Activated T-helper 2 cell treated with anti-CD3 and anti-CD28 coated beads, Interferon-gamma antibody, Interleukin-2, Interleukin-4, amounts not matched to agents 10 μg/mL and 5 μg/mL and 100 μg/mL, durations not matched to agents 14 hours and 24 hours and 36 hours (primary cell): Measurements from ENCODE around the gene PPP2R5B. TPM values are rescaled to one million over a fixed set of nuclear protein-coding genes. Genes with fewer than 3 reads are reported as not detected.

Experiments used
- DNase-seq: peaks from one replicate; pipeline ENCODE4 v3.0.0; 2021; ENCODE audit warnings: low spot score
- H3K27ac Mint-ChIP-seq: one replicate; pipeline ENCODE4 v1.8.0; 2021; ENCODE audit warnings: mixed read lengths
- H3K27me3 Mint-ChIP-seq: one replicate; pipeline ENCODE4 v1.8.0; 2021; ENCODE audit warnings: low read depth, mixed read lengths
- H3K36me3 Mint-ChIP-seq: one replicate; pipeline ENCODE4 v1.8.0; 2021; ENCODE audit warnings: low read depth, mixed read lengths
- H3K4me1 Mint-ChIP-seq: one replicate; pipeline ENCODE4 v1.8.0; 2021; ENCODE audit warnings: low read depth, mixed read lengths
- H3K4me3 Mint-ChIP-seq: one replicate; pipeline ENCODE4 v1.8.0; 2021; ENCODE audit warnings: low read depth, mild to moderate bottlenecking, moderate library complexity, mixed read lengths
- H3K9me3 Mint-ChIP-seq: one replicate; pipeline ENCODE4 v1.8.0; 2021; ENCODE audit warnings: mixed read lengths
- intact Hi-C: fragments of 100-400 bp; cut with micrococcal nuclease; formaldehyde crosslinking; loops from one replicate; pipeline ENCODE4 v1.15.1; 2023
- total RNA-seq: library from RNA; stranded (reverse); gene quantifications from 2 replicates; pipeline ENCODE4 v1.2.3, GENCODE V29; 2022

The PPP2R5B gene
- total RNA-seq, 1 donor from 2014 or later, result 13.6 TPM

DNA sequence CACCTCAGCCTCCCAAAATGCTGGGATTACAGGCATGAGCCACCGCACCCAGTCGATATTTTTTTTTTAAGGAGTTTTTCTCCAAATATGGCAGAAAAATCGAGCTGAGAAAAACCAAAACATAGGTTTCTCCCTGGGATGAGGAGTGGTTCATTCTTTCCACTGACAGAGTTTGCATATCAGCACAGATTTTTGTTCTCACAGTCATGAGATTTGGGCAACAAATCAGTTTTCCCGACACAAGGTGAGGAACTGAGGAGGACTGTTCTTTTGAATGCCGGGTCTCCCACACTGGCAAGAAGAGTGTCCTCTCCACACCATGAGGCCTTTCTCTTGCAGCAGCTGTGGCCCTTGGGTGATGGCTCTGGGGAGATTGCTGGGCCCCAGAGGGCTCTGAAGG, 42.2 kb upstream of the PPP2R5B start:
- Mint-ChIP-seq H3K4me1 (peaks cover 43% of the 10 kb centered on the region), H3K9me3 (no peaks in the 10 kb centered on the region), H3K4me3 (no peak overlapping the region), H3K27ac (no peak overlapping the region), H3K27me3 (no peaks in the 10 kb centered on the region), H3K36me3 (peaks cover 4% of the 10 kb centered on the region)
- intact Hi-C loops, result no loop called here
- no peak for DNase-seq

DNA sequence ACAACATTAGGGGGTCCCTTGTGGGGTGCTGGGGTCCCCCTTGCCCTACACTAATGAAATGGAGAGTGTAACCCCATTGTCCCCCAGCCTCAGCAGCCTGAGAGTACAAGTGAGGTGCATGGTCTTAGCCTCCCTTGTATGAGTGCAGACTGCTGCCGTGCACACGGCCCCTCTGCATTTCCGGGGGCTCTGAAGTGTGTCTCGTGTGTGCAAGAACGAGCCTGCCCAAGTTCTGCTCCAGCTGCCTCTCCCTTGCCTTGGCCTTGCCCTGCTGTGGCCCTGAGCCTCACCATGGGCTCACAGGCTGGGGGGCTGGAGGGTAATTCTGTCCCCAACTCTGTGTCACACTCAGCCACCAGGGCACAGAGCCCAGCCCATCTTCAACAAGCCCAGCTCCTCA, 40.9 kb upstream of the PPP2R5B start:
- no peak for DNase-seq
- H3K36me3 Mint-ChIP-seq, result no peaks in the 10 kb centered on the region
- intact Hi-C loops, result no loop called here
- no peaks in the 10 kb centered on the region for H3K9me3 Mint-ChIP-seq
- H3K27ac Mint-ChIP-seq, result no peak overlapping the region
- peaks cover 48% of the 10 kb centered on the region for H3K4me1 Mint-ChIP-seq
- no peaks in the 10 kb centered on the region for H3K27me3 Mint-ChIP-seq
- H3K4me3 Mint-ChIP-seq, result no peak overlapping the region

DNA sequence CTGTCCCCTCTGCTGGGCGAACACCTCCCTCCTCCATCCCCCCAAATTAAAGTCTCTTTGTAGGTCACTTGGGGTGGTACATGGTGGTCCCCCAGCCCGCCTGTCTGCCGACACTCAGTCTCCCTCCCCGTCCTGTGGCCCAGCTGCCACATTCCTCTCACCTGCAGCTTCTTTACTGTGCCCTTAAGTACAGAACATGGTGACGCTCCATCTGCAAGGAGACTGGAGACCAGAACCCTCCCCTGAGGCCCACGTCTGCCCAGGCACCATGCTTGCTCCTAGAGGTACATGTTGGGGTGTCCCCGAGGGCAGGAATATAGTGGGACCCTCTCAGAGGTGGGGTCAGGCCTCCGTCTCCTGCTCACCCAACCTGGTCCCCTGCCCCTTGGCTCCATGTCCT, 40.5 kb upstream of the PPP2R5B start:
- Mint-ChIP-seq H3K27ac (no peak overlapping the region), H3K27me3 (no peaks in the 10 kb centered on the region), H3K36me3 (no peaks in the 10 kb centered on the region), H3K4me1 (peaks cover 48% of the 10 kb centered on the region), H3K9me3 (no peaks in the 10 kb centered on the region), H3K4me3 (no peak overlapping the region)
- DNase-seq, result no peak
- intact Hi-C loops, result no loop called here

DNA sequence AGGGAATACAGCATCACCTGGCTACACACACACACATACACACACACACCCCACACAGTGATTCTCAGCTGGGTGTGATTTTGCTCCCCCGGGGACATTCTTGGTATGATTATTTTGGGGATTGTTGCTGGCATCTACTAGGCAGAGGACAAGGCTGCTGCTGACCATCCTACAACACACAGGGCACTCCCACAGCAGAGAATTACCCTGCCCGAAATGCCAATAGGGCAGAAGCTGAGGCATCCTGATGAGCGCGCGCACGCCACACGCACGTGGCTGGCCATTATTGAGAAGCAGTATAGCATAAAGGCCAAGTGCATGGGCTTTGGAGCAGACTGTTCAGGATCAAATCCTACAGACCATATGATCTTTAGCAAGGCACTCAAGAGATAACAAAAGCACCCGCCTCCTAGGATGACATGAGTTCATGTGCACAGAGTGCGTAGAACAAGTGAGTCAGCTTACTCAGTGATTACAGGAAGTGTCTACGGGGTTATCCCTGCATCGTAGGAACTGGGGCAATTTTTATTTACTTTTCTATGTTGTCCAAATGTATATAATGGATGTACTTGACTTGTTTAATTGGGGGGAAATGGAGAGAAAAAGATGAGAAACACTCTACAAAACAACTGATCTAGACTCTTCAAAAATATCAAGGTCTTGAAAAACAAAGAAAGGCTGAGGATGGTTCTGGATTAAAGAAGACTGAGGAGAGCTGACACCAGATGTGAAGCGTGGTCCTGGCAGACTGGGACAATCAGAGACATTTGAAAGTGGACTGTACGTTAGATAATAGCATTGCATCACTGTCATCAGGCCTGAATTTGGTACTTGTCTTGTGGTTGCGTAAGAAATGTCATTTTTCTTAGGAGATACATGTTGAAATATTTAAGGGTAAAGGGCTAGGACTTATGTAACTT, 38.9 kb upstream of the PPP2R5B start:
- no peak for DNase-seq
- intact Hi-C loops, result loop anchor here (1.0 kb wide), 1 partner anchor 20 kb away; no protein-coding TSS in a partner anchor
- Mint-ChIP-seq H3K27me3 (no peaks in the 10 kb centered on the region), H3K36me3 (no peaks in the 10 kb centered on the region), H3K4me1 (peaks cover 34% of the 10 kb centered on the region), H3K4me3 (peak overlapping the region; percentile 54), H3K9me3 (no peaks in the 10 kb centered on the region), H3K27ac (peak overlapping the region; percentile 80)

DNA sequence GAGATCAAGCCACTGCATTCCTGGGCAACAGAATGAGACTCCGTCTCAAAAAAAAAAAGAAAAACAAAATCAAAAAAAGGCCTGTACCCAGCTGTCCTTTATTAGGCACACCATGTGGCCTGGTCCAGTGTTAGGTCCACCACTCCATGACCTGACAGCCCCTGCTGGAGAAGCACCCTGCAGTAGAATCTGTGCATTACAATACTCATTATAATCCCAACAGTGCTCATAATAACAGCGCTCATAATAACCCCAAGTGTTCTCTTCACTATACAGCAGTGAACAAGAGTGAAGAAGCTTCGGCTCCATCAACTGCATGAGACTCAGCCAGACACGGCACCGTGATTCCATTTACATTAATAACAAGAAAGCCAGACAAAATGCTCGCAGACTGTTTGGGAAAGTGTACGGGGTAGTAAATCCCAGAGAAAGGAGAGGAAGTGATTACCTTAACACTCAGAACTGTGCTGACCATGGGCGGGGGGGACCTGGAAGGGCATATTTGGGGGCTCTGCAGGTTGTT, 37.2 kb upstream of the PPP2R5B start:
- intact Hi-C loops, result no loop called here
- peak overlapping the region; percentile 72 for H3K27ac Mint-ChIP-seq
- no peak for DNase-seq
- H3K27me3 Mint-ChIP-seq, result no peaks in the 10 kb centered on the region
- H3K4me1 Mint-ChIP-seq, result peaks cover 27% of the 10 kb centered on the region
- H3K9me3 Mint-ChIP-seq, result no peaks in the 10 kb centered on the region
- H3K36me3 Mint-ChIP-seq, result no peaks in the 10 kb centered on the region
- no peak overlapping the region for H3K4me3 Mint-ChIP-seq

DNA sequence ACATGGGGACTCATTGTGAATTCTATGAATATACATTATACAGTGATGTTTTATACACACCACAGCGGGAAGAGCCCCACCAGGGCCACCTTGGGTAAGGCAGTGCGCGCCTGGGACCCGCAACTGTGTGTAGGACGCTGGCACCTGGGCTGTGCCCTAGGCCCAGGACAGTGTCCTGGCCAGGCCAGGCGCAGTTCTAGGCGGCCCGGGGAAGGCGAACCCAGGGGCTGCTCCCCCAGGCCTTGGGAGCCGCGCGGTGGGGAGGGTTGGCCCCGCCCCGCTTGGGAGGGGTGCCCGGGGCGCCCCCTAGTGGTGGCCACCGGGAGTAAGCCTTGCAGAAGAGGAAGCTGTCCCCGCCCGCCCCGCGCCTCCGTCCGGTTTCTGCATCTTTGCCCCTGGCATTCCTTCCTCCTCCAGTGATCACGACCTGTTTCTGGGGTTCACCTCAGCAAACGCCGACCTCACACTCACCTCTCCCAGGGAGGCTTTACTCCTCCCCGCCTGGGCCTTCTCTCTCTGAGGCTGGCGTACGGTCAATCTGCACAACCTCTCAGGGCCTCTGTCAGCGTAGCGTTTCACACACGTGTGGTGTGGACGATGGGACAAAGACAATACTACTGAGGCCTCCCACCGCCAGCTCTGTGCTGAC, 36.6 kb upstream of the PPP2R5B start:
- Mint-ChIP-seq H3K27ac (peak overlapping the region; percentile 89), H3K4me3 (peak overlapping the region; percentile 77), H3K27me3 (no peaks in the 10 kb centered on the region), H3K36me3 (no peaks in the 10 kb centered on the region), H3K9me3 (no peaks in the 10 kb centered on the region), H3K4me1 (peaks cover 27% of the 10 kb centered on the region)
- intact Hi-C loops, result loop anchor here (1.0 kb wide), 1 partner anchor 41 kb away; no protein-coding TSS in a partner anchor
- DNase-seq, result peak; percentile 83

DNA sequence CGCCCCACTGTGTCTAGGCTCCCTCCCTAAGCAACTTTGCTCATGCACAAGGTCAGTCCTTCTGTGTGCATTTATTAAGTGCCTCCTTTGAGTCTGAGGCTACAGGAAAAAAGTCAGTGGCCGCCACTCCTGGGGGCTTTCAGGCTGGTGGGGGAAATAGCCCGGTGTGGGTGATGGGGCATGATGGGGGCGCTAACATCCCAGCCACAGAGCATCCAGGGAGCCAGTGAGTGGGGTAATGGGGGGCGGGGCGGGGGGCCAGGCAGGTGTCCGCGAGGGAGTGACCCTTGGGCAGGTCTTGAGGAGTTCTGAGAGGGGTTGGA, 36.1 kb upstream of the PPP2R5B start:
- intact Hi-C loops, result loop anchor here (1.0 kb wide), 1 partner anchor 41 kb away; no protein-coding TSS in a partner anchor
- no peak for DNase-seq
- no peaks in the 10 kb centered on the region for H3K27me3 Mint-ChIP-seq
- no peaks in the 10 kb centered on the region for H3K36me3 Mint-ChIP-seq
- peak overlapping the region; percentile 89 for H3K27ac Mint-ChIP-seq
- H3K4me3 Mint-ChIP-seq, result peak overlapping the region; percentile 77
- no peaks in the 10 kb centered on the region for H3K9me3 Mint-ChIP-seq
- peaks cover 27% of the 10 kb centered on the region for H3K4me1 Mint-ChIP-seq

DNA sequence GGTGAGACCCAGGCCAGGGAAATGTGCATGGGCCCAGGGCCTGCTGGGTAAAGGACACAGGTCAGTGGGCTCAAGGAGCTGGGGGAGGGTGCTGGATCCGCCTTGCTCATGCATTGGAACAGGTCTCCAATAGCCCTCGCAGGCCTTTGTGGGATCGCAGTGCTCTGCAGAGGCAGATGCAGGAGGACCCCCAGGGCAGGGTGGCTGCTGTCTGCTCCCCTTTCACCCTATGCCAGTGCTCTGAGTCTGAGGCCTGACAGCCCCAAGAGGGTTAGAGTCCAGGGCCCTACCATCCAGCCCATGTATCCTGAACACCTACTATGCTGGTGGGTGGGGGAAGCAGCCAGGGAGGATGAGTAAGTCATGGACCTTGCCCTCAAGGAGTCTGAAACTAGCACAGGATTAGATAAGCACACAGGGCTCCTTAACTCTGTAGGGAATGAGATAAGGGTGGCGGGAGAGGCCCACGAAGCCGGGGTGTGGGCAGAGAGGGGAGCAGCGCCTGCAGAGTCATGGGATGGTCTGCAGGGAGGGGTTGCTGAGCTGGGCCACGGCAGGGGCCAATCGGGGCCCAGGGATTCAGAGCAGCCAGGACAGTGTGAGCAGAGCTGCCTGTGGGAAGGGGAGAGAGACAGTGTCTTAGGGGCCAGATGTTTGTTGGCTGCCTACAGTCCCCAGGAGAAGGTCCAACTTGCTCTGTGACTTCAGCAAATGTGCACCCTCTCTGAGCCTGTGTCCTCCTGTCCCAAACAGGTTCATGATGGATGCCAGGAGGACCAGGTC, 35.6 kb upstream of the PPP2R5B start:
- Mint-ChIP-seq H3K36me3 (no peaks in the 10 kb centered on the region), H3K9me3 (no peaks in the 10 kb centered on the region), H3K27me3 (no peaks in the 10 kb centered on the region), H3K4me3 (no peak overlapping the region), H3K4me1 (peaks cover 27% of the 10 kb centered on the region), H3K27ac (no peak overlapping the region)
- intact Hi-C loops, result loop anchor here (1.0 kb wide), 1 partner anchor 42 kb away; no protein-coding TSS in a partner anchor
- DNase-seq, result no peak

DNA sequence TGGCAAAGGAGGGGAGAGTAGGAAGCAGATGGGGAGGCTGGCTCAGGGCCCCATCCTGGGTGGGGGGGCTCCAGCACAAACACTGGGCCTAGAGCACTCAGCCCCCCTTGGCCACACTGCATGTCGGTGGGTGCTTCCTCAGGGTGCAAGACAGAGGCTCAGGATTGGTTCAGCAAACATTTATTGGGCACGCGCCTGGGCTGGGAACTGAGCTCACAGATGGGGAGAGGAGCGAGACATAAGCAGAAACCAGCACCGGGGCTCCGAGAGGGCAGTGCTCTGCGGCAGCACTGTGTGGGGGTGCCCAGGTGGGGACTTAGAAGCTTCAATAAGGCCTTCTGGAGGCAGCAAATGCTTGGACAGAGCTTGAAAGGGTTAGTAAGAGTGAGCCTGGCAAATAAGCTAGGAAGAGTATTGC, 34.0 kb upstream of the PPP2R5B start:
- DNase-seq, result no peak
- Mint-ChIP-seq H3K4me3 (no peak overlapping the region), H3K9me3 (no peaks in the 10 kb centered on the region), H3K27ac (no peak overlapping the region), H3K36me3 (peaks cover 3% of the 10 kb centered on the region), H3K4me1 (peaks cover 20% of the 10 kb centered on the region), H3K27me3 (no peaks in the 10 kb centered on the region)
- intact Hi-C loops, result no loop called here

DNA sequence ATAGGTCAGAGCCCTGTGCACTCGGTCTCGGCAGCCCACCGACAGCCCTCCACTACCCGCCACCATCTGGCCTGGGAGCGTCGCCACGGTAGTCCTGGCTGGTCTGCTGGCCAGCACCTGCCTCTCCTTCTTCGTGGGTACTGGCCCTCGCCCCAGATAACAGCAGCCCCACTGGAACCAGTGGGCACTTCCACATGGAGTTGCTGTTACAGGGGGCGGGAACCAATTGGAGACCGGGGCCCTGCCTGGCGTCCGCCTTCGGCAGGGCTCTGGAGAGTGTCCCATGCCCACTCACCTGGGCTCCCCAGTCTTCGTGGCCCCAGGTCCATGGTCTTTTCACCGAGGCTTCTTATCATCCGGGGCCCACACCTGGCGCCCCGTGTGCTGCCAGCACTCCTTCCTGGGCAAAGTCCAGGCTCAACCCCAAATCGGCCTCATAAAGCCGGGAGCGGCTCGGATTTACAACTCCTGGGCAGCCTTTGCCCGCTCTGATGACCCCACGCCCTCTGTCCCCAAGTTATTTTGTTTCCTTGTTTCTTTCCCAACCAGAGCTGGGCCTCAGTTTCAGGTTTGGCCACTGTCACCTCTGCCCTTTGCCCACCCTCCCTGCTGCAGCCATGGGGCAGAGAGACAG, 33.2 kb upstream of the PPP2R5B start:
- DNase-seq, result no peak
- H3K9me3 Mint-ChIP-seq, result no peaks in the 10 kb centered on the region
- peaks cover 3% of the 10 kb centered on the region for H3K36me3 Mint-ChIP-seq
- H3K27ac Mint-ChIP-seq, result no peak overlapping the region
- intact Hi-C loops, result no loop called here
- peaks cover 13% of the 10 kb centered on the region for H3K4me1 Mint-ChIP-seq
- no peak overlapping the region for H3K4me3 Mint-ChIP-seq
- H3K27me3 Mint-ChIP-seq, result no peaks in the 10 kb centered on the region

DNA sequence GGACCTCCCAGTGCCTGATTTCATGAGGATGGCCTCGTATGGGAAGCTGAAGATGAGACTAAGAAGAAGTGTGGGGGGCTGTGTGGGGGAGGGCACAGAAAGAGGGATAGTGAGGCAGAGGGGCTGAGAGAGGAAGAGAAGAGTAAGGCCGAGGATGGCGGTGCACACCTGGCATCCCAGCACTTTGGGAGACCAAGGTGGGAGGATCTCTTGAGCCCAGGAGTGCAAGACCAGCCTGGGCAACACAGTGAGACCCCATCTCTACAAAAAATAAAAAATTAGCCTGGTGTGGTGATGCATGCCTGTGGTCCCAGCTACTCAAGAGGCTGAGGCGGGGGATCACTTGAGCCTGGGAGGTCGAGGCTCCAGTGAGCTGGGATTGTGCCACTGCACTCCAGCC, 32.6 kb upstream of the PPP2R5B start:
- H3K36me3 Mint-ChIP-seq, result peaks cover 3% of the 10 kb centered on the region
- H3K4me1 Mint-ChIP-seq, result peaks cover 13% of the 10 kb centered on the region
- no peaks in the 10 kb centered on the region for H3K27me3 Mint-ChIP-seq
- DNase-seq, result no peak
- intact Hi-C loops, result no loop called here
- H3K27ac Mint-ChIP-seq, result no peak overlapping the region
- no peak overlapping the region for H3K4me3 Mint-ChIP-seq
- H3K9me3 Mint-ChIP-seq, result no peaks in the 10 kb centered on the region

DNA sequence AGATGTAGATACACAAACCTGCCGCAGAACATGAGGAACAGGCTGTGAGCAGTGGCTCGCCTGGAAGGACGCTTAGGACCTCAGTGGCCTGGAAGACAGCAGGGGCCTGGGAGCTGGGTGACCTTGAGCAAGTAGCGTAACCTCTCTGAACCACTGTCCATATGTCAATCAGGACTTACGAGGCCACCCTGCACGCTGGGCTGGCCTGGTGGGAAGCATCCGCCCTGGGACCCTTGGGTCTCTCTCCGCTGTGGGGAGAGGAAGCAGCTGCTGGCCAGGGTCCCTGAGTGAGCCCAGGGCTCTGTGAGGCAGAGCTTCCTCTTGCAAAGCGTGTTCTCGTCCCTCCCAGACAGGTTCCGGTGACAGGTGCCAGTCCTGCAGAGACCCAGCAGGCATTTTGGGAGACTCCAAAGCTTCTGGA, 32.1 kb upstream of the PPP2R5B start:
- Mint-ChIP-seq H3K9me3 (no peaks in the 10 kb centered on the region), H3K36me3 (peaks cover 6% of the 10 kb centered on the region), H3K4me1 (peaks cover 11% of the 10 kb centered on the region), H3K27ac (peak overlapping the region; percentile 5), H3K27me3 (no peaks in the 10 kb centered on the region), H3K4me3 (no peak overlapping the region)
- intact Hi-C loops, result no loop called here
- no peak for DNase-seq
